DND-41 (cell line): ENCODE results near the gene PRR14.

Experiments used
- CTCF ChIP-seq: IDR thresholded peaks from 2 replicates; pipeline ENCODE4 v1.5.1; 2012; ENCODE audit warnings: borderline replicate concordance, low read length, moderate library complexity, mild to moderate bottlenecking; ENCODE audit not compliant: poor library complexity, severe bottlenecking; ENCODE audit errors: extremely low read depth
- EZH2 ChIP-seq: IDR thresholded peaks from 3 replicates; pipeline ENCODE4 v1.6.1; 2012; ENCODE audit warnings: borderline replicate concordance, low read depth, mild to moderate bottlenecking, moderate library complexity, low read length, inconsistent platforms; ENCODE audit not compliant: severe bottlenecking

GRCh38 chr16:30633526-30633925 lies 17.2 kb upstream of the PRR14 start:
- TF ChIP-seq EZH2 (no peak), CTCF (no peak)
